Activated T-cell treated with anti-CD3 and anti-CD28 coated beads, Interleukin-2, amount 50 U/mL, for 72 hours (primary cell): Measurements from ENCODE around the gene ITGA11. TPM values are rescaled to one million over a fixed set of nuclear protein-coding genes. Genes with fewer than 3 reads are reported as not detected.
A peak's percentile ranks its signal among the peaks of the same experiment; 100 is the strongest.

Source experiments
- ATAC-seq, 2 donors: fragments of 150-1000 bp; cut with Tn5 transposase; replicated peaks in 1 of 2; 2 replicates each; pipeline ENCODE4 v1.10.0; 2021; ENCODE audit warnings: moderate library complexity in 2 of 2, mild to moderate bottlenecking in 1 of 2
- DNase-seq, 2 donors: peaks; one replicate each; pipeline ENCODE4 v3.0.0; 2021 to 2022; ENCODE audit warnings: mixed read lengths in 1 of 2
- H3K27ac Mint-ChIP-seq: one replicate; pipeline ENCODE4 v1.8.0; 2022; ENCODE audit warnings: mild to moderate bottlenecking, moderate library complexity, mixed read lengths
- H3K27me3 Mint-ChIP-seq: one replicate; pipeline ENCODE4 v1.8.0; 2022; ENCODE audit warnings: low read depth, mixed read lengths
- H3K36me3 Mint-ChIP-seq, 2 donors: one replicate each; pipeline ENCODE4 v1.8.0; 2022; ENCODE audit warnings: mixed read lengths in 2 of 2, mild to moderate bottlenecking in 1 of 2; ENCODE audit not compliant: insufficient read depth in 2 of 2
- H3K4me1 Mint-ChIP-seq: one replicate; pipeline ENCODE4 v1.8.0; 2022; ENCODE audit warnings: low read depth, mixed read lengths
- H3K4me3 Mint-ChIP-seq, 2 donors: one replicate each; pipeline ENCODE4 v1.8.0; 2022; ENCODE audit warnings: mild to moderate bottlenecking in 2 of 2, mixed read lengths in 2 of 2, moderate library complexity in 2 of 2
- H3K9me3 Mint-ChIP-seq, 2 donors: one replicate each; pipeline ENCODE4 v1.8.0; 2022; ENCODE audit warnings: mixed read lengths in 2 of 2
- total RNA-seq, 2 donors: library from RNA; stranded (reverse); gene quantifications; one replicate each; pipeline ENCODE4 v1.2.3, GENCODE V29; 2022

Gene ITGA11
- total RNA-seq, 2 donors from 2014 or later: 0.58 to 1.6 TPM

GRCh38 chr15:68335655-68336054 is 96.3 kb downstream of the ITGA11 start:
- Mint-ChIP-seq H3K4me1 (peaks cover 4% of the 10 kb centered on the region), H3K27ac (no peak overlapping the region), H3K27me3 (peaks cover 8% of the 10 kb centered on the region), H3K36me3 (no peaks in the 10 kb centered on the region), H3K4me3 (no peak overlapping the region), H3K9me3 (no peaks in the 10 kb centered on the region)
- ATAC-seq (no peak), DNase-seq (no peak)

- H3K27ac Mint-ChIP-seq: no peak overlapping the region
- H3K27me3 Mint-ChIP-seq: peaks cover 8% of the 10 kb centered on the region
- peaks cover 4% of the 10 kb centered on the region for H3K4me1 Mint-ChIP-seq
- ATAC-seq (no peak), DNase-seq (no peak)
- no peaks in the 10 kb centered on the region for H3K36me3 Mint-ChIP-seq
- no peak overlapping the region for H3K4me3 Mint-ChIP-seq
- H3K9me3 Mint-ChIP-seq: no peaks in the 10 kb centered on the region
These were observed 96.7 kb downstream of the ITGA11 start for GRCh38 chr15:68335251-68335650.

GRCh38 chr15:68334661-68335124 is 97.3 kb downstream of the ITGA11 start:
- H3K27ac Mint-ChIP-seq: no peak overlapping the region
- H3K36me3 Mint-ChIP-seq: no peaks in the 10 kb centered on the region
- no peaks in the 10 kb centered on the region for H3K9me3 Mint-ChIP-seq
- peaks cover 4% of the 10 kb centered on the region for H3K4me1 Mint-ChIP-seq
- H3K27me3 Mint-ChIP-seq: peaks cover 8% of the 10 kb centered on the region
- DNase-seq: no peak
- H3K4me3 Mint-ChIP-seq: no peak overlapping the region
- no peak for ATAC-seq

- peaks cover 8% of the 10 kb centered on the region for H3K27me3 Mint-ChIP-seq
- H3K4me3 Mint-ChIP-seq: no peak overlapping the region
- no peaks in the 10 kb centered on the region for H3K36me3 Mint-ChIP-seq
- no peaks in the 10 kb centered on the region for H3K9me3 Mint-ChIP-seq
- ATAC-seq: no peak
- peaks cover 6% of the 10 kb centered on the region for H3K4me1 Mint-ChIP-seq
- no peak for DNase-seq
- peak overlapping the region; percentile 14 for H3K27ac Mint-ChIP-seq
These were observed 98.0 kb downstream of the ITGA11 start for GRCh38 chr15:68333775-68334470.

GRCh38 chr15:68332266-68332665 is 99.7 kb downstream of the ITGA11 start:
- no peaks in the 10 kb centered on the region for H3K9me3 Mint-ChIP-seq
- ATAC-seq (no peak), DNase-seq (no peak)
- H3K27ac Mint-ChIP-seq: no peak overlapping the region
- H3K27me3 Mint-ChIP-seq: peaks cover 8% of the 10 kb centered on the region
- peaks cover 19% of the 10 kb centered on the region for H3K4me1 Mint-ChIP-seq
- H3K36me3 Mint-ChIP-seq: no peaks in the 10 kb centered on the region
- H3K4me3 Mint-ChIP-seq: no peak overlapping the region

GRCh38 chr15:68330901-68331300 is 101.1 kb downstream of the ITGA11 start:
- Mint-ChIP-seq H3K36me3 (no peaks in the 10 kb centered on the region), H3K9me3 (no peaks in the 10 kb centered on the region), H3K27ac (no peak overlapping the region), H3K4me1 (peaks cover 32% of the 10 kb centered on the region), H3K27me3 (peaks cover 8% of the 10 kb centered on the region), H3K4me3 (no peak overlapping the region)
- DNase-seq (no peak), ATAC-seq (no peak)

GRCh38 chr15:68330416-68330815 is 101.5 kb downstream of the ITGA11 start:
- Mint-ChIP-seq H3K4me1 (peaks cover 32% of the 10 kb centered on the region), H3K36me3 (no peaks in the 10 kb centered on the region), H3K9me3 (no peaks in the 10 kb centered on the region), H3K27ac (no peak overlapping the region), H3K27me3 (peaks cover 8% of the 10 kb centered on the region), H3K4me3 (no peak overlapping the region)
- DNase-seq (no peak), ATAC-seq (no peak)

- H3K27me3 Mint-ChIP-seq: peaks cover 4% of the 10 kb centered on the region
- peaks cover 32% of the 10 kb centered on the region for H3K4me1 Mint-ChIP-seq
These were observed 103.0 kb downstream of the ITGA11 start for GRCh38 chr15:68328964-68329363.

GRCh38 chr15:68328443-68328842 is 103.5 kb downstream of the ITGA11 start:
- Mint-ChIP-seq H3K27ac (no peak overlapping the region), H3K4me1 (peaks cover 32% of the 10 kb centered on the region), H3K27me3 (no peaks in the 10 kb centered on the region), H3K36me3 (no peaks in the 10 kb centered on the region), H3K4me3 (no peak overlapping the region), H3K9me3 (no peaks in the 10 kb centered on the region)
- ATAC-seq (no peak), DNase-seq (no peak)

More at GRCh38 chr15:68328964-68329363, 103.0 kb downstream of the ITGA11 start:
- Mint-ChIP-seq H3K4me3 (no peak overlapping the region), H3K27ac (no peak overlapping the region), H3K36me3 (no peaks in the 10 kb centered on the region), H3K9me3 (no peaks in the 10 kb centered on the region)
- no peak for ATAC-seq
- DNase-seq: no peak

GRCh38 chr15:68326711-68327354 is 105.1 kb downstream of the ITGA11 start:
- no peak for DNase-seq
- no peak for ATAC-seq
- Mint-ChIP-seq H3K9me3 (no peaks in the 10 kb centered on the region), H3K4me1 (peaks cover 32% of the 10 kb centered on the region), H3K36me3 (no peaks in the 10 kb centered on the region), H3K27me3 (no peaks in the 10 kb centered on the region), H3K27ac (no peak overlapping the region), H3K4me3 (no peak overlapping the region)

- DNase-seq (no peak), ATAC-seq (no peak)
- no peak overlapping the region for H3K27ac Mint-ChIP-seq
- peaks cover 32% of the 10 kb centered on the region for H3K4me1 Mint-ChIP-seq
- H3K9me3 Mint-ChIP-seq: no peaks in the 10 kb centered on the region
- no peak overlapping the region for H3K4me3 Mint-ChIP-seq
- H3K27me3 Mint-ChIP-seq: no peaks in the 10 kb centered on the region
- H3K36me3 Mint-ChIP-seq: no peaks in the 10 kb centered on the region
These were observed 106.2 kb downstream of the ITGA11 start for GRCh38 chr15:68325726-68326125.

GRCh38 chr15:68322796-68323195 is 109.2 kb downstream of the ITGA11 start:
- Mint-ChIP-seq H3K4me1 (peaks cover 18% of the 10 kb centered on the region), H3K4me3 (no peak overlapping the region), H3K27ac (no peak overlapping the region), H3K27me3 (no peaks in the 10 kb centered on the region), H3K36me3 (no peaks in the 10 kb centered on the region), H3K9me3 (no peaks in the 10 kb centered on the region)
- DNase-seq: no peak
- no peak for ATAC-seq

GRCh38 chr15:68321229-68321628 is 110.7 kb downstream of the ITGA11 start:
- H3K4me3 Mint-ChIP-seq: no peak overlapping the region
- H3K27ac Mint-ChIP-seq: no peak overlapping the region
- no peaks in the 10 kb centered on the region for H3K9me3 Mint-ChIP-seq
- no peaks in the 10 kb centered on the region for H3K27me3 Mint-ChIP-seq
- DNase-seq (no peak), ATAC-seq (no peak)
- peaks cover 3% of the 10 kb centered on the region for H3K4me1 Mint-ChIP-seq
- H3K36me3 Mint-ChIP-seq: no peaks in the 10 kb centered on the region

GRCh38 chr15:68319997-68320396 is 112.0 kb downstream of the ITGA11 start:
- no peak overlapping the region for H3K27ac Mint-ChIP-seq
- no peaks in the 10 kb centered on the region for H3K27me3 Mint-ChIP-seq
- ATAC-seq: no peak
- H3K36me3 Mint-ChIP-seq: no peaks in the 10 kb centered on the region
- no peaks in the 10 kb centered on the region for H3K4me1 Mint-ChIP-seq
- no peaks in the 10 kb centered on the region for H3K9me3 Mint-ChIP-seq
- no peak overlapping the region for H3K4me3 Mint-ChIP-seq
- no peak for DNase-seq
